Fibroblast of villous mesenchyme (primary cell): ENCODE results near the gene GABARAPL1. TPM values are rescaled to one million over a fixed set of nuclear protein-coding genes. Genes with fewer than 3 reads are reported as not detected.

Experiments
- DNase-seq: peaks from one replicate; pipeline ENCODE4 v3.0.0-alpha.2; 2010; ENCODE audit warnings: low read depth
- H3K4me3 ChIP-seq: 2 replicates; pipeline ENCODE4 v1.5.1; 2011; ENCODE audit warnings: low read depth, mild to moderate bottlenecking, low read length
- CTCF ChIP-seq: IDR thresholded peaks from 2 replicates; pipeline ENCODE4 v1.5.1; 2012; ENCODE audit warnings: low read depth, mild to moderate bottlenecking, low read length; ENCODE audit not compliant: insufficient read depth
- total RNA-seq: library from RNA; depleted of rRNA; stranded (reverse); fragments of >200 nt; gene quantifications from 2 replicates; pipeline ENCODE4 v1.2.3, GENCODE V29; 2012

Gene GABARAPL1
- total RNA-seq, 1 donor = 131 TPM

GRCh38 chr12:10171973-10172728 lies 40.5 kb upstream of the GABARAPL1 start, which contains the start of gene OLR1:
Gene OLR1 (minus strand): TSS chr12:10172132. CDS start chr12:10172077, 55 bp downstream.
- TF ChIP-seq CTCF = no peak
- DNase-seq = peak; percentile 51
- peak within 1 kb of the TSS; percentile 60 for H3K4me3 ChIP-seq

- H3K4me3 ChIP-seq = no peak overlapping the region
- no peak for TF ChIP-seq CTCF
- DNase-seq = no peak
These were observed 37.6 kb upstream of the GABARAPL1 start for GRCh38 chr12:10174986-10175614.

- TF ChIP-seq CTCF = no peak
- no peak for DNase-seq
- no peak overlapping the region for H3K4me3 ChIP-seq
These were observed 36.6 kb upstream of the GABARAPL1 start for GRCh38 chr12:10175846-10176636.

GRCh38 chr12:10178821-10179220 lies 33.9 kb upstream of the GABARAPL1 start, which contains the start of gene TMEM52B:
Gene TMEM52B (plus strand): TSS chr12:10179032. CDS start chr12:10179575, 543 bp downstream.
- TF ChIP-seq CTCF = no peak
- H3K4me3 ChIP-seq = peak within 1 kb of the TSS; percentile 42
- no peak for DNase-seq

- H3K4me3 ChIP-seq = peak overlapping the region; percentile 42
- DNase-seq = no peak
- no peak for TF ChIP-seq CTCF
These were observed 32.9 kb upstream of the GABARAPL1 start for GRCh38 chr12:10179776-10180181.

- DNase-seq = peak; percentile 94
- H3K4me3 ChIP-seq = no peak overlapping the region
- no peak for TF ChIP-seq CTCF
These were observed 30.2 kb upstream of the GABARAPL1 start for GRCh38 chr12:10182354-10183049.
